Measurements from ENCODE around the gene GMCL1.
"Not testable (repeated sequence)": the region's sequence is repeated elsewhere in the genome, so short reads cannot be mapped to it uniquely, and the experiment has no call there.

The GMCL1 gene

DNA sequence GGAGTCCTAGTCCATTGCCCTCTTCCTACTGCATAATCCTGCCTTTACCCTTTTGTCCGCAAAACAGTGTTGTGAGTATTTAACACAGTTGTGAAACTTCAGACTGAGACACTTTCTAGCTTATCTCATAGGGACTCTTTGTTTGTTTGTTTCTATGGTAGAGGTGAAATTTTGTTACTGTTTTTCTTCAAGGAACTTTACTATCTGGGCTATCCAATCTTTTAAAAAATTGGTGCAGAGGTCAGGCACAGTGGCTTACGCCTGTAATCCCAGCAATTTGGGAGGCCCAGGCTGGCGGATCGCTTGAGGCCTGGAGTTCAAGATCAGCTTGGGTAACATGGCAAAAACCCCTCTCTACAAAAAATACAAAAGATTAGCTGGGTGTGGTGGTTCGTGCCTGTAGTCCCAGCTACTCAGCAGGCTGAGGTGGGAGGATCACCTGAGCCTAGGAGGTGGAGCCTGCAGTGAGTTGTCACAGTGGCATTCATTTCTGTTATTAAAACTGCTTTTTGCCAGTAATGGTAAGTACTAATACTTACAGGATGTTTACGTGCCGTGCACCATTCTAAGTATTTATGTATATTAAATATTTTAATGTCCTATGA lies 18.8 kb downstream of the GMCL1 start:
- DNase-seq = no peak

- DNase-seq = no peak
Measured at GRCh38 chr2:69858261-69858660, 28.8 kb downstream of the GMCL1 start.

DNA sequence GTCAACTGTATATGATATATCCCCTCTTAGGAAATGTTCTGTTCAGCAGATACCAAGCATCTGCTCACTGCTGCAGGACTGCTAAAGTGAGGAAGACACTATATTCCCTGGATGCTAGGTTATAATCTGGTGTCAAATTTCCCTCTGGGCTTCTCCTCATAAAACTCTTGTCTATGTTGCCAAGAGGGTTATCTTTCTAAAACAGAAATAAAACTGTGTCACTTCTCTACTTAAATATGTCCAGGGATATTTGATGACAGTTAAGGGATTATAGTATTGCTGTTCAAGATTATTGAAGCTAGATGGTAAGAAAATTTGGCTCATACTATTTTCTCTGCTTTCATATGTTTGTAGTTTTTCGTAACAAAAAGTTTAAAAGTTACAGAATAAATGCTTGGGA lies 33.8 kb downstream of the GMCL1 start:
- no peak for DNase-seq

GRCh38 chr2:69888451-69888850 lies 59.0 kb downstream of the GMCL1 start:
- no peak for DNase-seq

- no peak for DNase-seq
Measured at GRCh38 chr2:69889302-69889701, 59.8 kb downstream of the GMCL1 start.

DNA sequence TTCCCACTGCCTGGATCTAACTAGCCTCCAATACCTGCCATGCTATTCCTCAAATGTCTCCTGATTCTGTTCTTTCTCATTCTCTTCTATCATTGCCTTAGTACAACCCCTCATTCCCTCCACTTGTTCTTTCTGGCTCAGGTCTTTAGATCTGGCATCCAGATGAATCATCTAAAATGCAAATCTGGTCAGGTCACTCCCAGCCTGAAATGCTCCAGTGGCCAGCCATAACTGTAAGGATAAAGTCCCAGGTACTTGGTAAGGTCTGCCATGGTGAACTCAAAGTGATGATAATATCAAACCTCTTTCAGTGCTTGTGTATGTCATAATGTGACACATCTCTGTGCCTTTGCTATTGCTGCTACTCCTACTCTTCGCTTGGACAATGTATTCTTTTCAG lies 61.4 kb downstream of the GMCL1 start:
- DNase-seq = no peak

DNA sequence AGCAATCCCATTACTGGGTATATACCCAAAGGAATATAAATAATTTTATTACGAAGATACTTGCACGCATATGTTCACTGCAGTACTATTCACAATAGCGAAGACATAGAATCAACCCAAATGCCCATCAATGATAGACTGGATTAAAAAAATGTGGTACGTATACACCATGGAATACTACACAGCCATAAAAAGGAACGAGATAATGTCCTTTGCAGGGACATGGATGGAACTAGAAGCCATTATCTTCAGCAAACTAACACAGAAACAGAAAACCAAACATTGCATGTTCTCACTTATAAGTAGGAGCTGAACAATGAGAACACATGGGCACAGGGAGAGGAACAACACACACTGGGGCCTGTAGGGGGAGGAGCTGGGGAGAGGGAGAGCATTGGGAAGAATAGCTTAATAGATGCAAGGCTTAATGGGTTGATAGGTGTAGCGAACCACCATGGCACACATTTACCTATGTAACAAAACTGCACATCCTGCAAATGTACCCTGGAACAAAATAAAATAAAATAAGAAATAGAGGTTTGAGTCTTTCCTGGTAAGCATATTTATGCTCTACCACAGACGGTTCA lies 63.5 kb downstream of the GMCL1 start:
- DNase-seq = peak in 1 of 5 experiments; percentile 8

DNA sequence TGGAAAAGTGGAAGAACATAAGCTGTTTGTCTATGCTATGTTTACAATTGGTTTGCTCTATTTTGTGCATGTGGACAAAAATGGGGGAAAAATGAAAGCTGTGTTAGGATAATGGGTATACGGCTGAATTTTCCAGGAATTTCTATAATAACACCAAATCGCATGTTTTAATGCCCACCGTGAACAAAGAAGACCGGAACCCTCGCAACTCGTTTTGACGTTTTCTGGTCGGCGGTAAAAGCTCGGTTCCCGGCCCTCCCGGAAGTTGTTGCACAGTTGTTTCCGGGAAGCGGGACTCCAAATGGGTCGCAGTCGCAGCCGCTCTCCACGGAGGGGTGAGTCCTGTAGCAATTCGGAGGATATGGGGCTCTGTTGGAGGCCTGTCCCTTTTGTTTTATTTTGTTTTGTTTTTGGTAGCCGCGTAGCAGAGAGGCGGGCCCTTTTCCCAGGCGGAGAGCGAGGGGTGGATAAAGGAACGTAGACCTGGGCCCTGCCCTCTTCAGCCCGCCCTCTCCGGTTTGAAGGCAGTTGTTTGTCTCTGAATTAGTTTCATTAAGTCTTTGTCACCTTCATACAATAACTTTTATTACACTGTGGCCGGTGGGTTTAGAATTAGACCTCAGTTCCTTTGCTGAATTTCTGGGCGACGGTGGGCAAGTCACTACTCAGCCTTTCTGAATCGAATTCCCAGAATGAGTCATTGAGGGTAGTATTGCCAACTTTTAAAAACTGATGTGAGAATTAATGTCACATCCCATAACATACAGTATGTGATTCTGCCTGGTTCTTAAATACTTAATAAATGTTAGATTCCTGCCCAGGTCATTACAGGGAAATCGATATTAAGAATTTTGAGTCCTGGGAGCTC lies 64.5 kb downstream of the GMCL1 start, which contains the start of gene SNRNP27:
Gene SNRNP27 (plus strand): TSS at position 273 of the 868 bp plus-strand sequence. CDS start 29 bp downstream, at position 302.
- peak; percentile 40 to 91 (median 70) for DNase-seq

GRCh38 chr2:69894737-69895136 lies 65.3 kb downstream of the GMCL1 start:
- DNase-seq = not testable (repeated sequence)

- DNase-seq = peak in 1 of 5 experiments; percentile 66
Measured at GRCh38 chr2:69902213-69902922, 72.9 kb downstream of the GMCL1 start.

DNA sequence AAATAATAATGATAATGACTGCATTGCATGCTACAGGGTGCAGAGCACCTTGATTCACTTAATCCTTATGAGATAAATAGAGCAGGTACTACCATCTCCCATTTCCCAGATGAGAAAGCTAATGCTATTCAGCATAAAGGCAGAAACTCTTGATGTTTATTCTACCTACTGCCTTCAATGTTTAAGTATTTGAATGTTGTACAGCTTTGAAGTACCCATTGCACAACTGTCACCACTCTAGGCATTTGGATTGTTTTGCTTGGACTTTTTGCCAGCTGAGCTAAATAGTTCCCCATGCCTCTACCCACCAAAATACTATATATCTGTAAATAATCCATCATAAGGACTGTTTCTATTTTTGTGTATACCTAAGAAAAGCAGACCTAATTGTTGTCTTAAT lies 77.8 kb downstream of the GMCL1 start:
- no peak for DNase-seq

- DNase-seq = peak in 2 of 5 experiments; percentile 30 to 74
Measured at GRCh38 chr2:69911985-69912563, 82.6 kb downstream of the GMCL1 start.

GRCh38 chr2:69914164-69914949 lies 84.9 kb downstream of the GMCL1 start:
- peak; percentile 13 to 100 (median 27) for DNase-seq

DNA sequence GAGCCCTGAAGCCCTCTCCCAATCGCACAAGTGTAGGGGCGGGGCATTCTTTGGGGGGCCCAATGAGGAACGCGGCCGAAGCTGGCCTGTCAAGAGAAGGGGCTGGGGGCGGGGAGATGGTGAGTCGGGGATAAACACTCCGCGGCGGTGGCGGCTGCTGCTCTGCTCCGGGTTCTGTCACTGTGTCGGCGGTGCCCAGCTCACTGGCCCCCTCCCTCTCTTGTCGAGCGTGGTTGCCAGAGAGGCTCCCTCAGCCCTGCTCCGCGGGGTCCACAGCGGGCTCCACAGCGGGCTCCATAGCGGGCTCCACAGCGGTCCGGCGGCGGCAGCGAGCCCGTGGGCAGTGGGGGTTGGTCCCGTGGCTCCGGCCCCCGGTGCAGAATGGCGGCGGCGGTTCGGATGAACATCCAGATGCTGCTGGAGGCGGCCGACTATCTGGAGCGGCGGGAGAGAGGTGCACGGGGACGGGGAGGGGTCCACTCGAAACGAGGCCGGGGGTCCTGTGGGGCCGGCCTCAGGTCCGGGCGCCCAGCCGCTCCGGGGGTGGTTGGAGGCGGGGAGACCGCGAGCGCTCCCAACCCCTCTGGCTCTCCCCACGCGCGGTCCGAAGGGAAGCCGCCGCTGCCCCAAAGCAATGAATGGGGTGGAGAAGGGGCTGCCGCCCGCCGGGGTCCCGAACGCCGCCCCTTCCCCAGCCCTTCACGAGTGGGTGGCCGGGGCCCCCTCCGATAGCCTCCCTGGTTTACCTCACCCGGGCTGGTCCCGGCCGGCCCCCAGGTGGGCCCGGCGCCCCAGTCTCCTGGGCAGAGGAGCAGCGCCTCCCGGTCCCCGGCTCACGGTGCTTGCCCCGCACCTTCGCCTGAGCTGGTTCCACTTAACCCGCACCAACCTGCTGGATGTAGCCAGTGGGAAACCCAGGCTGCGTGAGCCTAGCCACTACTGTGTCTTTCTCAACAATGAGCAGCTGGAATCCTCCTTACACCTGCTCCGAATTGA lies 85.8 kb downstream of the GMCL1 start, which contains the start of gene MXD1:
Gene MXD1 (plus strand): TSS at position 160 of the 996 bp plus-strand sequence. CDS start 222 bp downstream, at position 382.
- peak; percentile 11 to 100 (median 97) for DNase-seq

DNA sequence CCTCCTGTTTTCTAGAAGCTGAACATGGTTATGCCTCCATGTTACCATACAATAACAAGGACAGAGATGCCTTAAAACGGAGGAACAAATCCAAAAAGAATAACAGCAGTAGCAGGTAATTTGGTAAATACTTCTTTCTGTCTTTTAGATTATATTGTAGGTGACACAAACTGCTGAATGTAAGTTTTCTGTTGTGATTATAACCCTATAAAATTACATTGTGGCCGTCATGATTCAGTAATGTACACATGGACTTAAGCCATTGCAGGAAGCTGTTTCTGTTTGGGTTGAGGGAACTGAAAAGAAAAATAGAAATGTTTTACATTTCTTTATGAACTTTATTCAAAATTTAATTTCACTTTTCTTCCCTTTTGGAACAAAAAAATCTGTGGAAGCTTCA lies 86.6 kb downstream of the GMCL1 start:
- DNase-seq = no peak

- DNase-seq = no peak
Measured at GRCh38 chr2:69917852-69918251, 88.4 kb downstream of the GMCL1 start.

DNA sequence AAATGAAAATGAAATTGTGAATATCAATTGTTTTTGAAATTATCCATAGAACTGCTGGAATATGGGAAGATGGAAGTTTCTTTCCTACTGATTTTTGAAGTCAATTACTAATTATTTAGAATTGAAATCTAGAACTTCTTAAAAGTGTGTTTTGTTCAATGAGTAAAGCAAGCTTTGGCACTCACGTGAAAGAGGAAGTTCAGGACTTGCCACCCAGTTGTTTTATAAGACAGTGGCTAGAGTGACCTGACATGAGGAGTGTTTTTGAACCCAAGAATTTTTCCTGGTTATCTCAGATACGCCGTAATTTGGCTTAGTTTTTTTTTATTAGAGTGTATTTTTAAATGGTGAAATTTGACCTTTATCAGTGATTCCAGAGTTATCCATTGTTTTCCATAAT lies 88.9 kb downstream of the GMCL1 start:
- no peak for DNase-seq

GRCh38 chr2:69923116-69923515 lies 93.7 kb downstream of the GMCL1 start:
- DNase-seq = no peak

DNA sequence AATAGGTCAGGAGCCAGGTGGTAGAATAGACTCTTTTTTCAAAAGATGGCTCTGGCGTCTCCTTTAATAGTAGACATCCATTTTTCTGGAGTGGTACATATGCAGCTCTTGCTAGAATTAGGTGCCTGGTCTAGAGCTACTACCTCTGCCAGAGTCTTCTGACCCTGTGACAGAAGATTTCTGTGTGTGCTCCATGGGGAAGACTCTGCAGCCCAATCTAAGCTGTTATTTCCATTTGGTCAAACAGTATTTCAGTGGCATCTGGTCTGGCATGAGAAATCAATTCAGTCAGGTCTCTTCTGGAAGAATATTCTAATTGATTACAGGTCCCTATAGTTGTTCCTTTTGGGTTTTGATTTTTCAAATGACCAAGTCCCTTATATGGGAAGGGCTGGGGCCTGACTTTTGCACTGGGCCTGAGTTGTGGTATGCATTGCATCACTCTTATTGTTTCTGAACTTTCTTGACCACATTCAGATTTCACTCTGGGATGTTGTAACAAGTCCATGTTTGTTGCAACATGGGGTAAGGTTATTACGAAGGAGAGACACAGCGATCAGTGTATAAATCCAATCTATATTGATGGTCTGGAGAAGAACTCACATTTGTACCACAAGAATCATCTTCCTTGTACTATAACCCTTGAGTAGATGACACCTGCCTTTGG lies 97.5 kb downstream of the GMCL1 start:
- DNase-seq = no peak

All from T-helper 2 cell (primary cell).